ENCODE measurements around the gene FXYD3. TPM values are rescaled to one million over a fixed set of nuclear protein-coding genes. Genes with fewer than 3 reads are reported as not detected.

FXYD3 gene
- total and polyA plus RNA-seq, 2 experiments from 2014 or later = 0.81 TPM; not detected in 1

DNA sequence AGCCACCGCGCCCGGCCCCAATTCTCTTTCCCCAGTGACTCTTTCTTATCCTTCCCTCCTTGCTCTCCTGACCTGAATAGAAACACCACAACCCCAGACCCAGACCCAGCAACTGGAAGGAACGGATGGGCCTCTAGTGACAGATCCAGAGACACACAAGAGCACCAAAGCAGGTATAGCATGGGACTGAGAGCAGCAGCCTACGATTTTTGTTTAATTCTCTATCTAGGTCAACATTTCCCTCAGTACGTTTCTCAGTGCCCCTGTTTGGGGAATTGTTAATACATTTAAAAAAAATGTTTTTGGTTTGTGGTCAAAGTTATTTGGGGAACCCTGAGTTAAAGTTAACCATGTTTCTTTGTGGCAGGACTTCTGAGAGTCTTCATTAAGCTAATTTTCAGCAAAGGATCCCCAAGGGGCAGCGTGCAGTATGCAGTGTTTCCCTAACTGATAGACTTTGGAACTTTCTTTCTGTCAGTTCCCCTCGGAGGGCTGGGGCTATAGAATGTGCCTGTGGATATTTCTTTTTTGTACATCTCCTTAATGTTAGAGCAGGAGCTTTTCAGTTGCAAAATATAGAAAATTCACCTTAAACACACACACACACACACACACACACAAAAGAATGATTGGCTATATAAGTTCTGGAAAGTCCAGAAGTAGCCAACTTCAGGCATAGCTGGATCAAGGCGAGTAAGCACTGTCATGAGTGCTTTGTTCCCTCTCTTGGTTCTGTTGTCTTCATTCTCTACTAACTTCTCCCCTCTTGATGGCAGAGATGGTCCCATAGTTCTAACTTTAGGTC, 45.2 kb downstream of the FXYD3 start:
- ATAC-seq (no peak), DNase-seq (ENCODE audit: low spot score) (no peak)
- no peak overlapping the region for H3K27ac Mint-ChIP-seq
- Histone ChIP-seq H3K27me3 (ENCODE audit: insufficient read depth) (no peaks in the 10 kb centered on the region), H3K4me1 (ENCODE audit: insufficient read depth) (peaks cover 6% of the 10 kb centered on the region; the same call in 1 of the 2 replicates), H3K79me2 (replicated peaks; ENCODE audit: insufficient read depth) (peaks cover 6% of the 10 kb centered on the region), H3K9me2 (ENCODE audit: insufficient read depth) (no peaks in the 10 kb centered on the region), H3K27ac (ENCODE audit: low read depth) (no peak overlapping the region), H3K4me3 (no peak overlapping the region), H2AFZ (no peak overlapping the region), H4K20me1 (replicated peaks; ENCODE audit: insufficient read depth) (peaks cover 14% of the 10 kb centered on the region; the same call in 1 of the 2 replicates), H3K36me3 (ENCODE audit: insufficient read depth) (peaks cover 57% of the 10 kb centered on the region), H3K4me2 (no peak overlapping the region), H3F3A (replicated peaks; ENCODE audit: low read depth) (0 out of 2 replicates have a peak, but pooled peaks cover 3% of the 10 kb centered on the region)
- H3K9me3 Mint-ChIP-seq = peaks cover 10% of the 10 kb centered on the region
- TF ChIP-seq POLR2AphosphoS5 (IDR thresholded peaks at IDR 0.05; ENCODE audit: low read depth) = no peak
- H3K36me3 Mint-ChIP-seq (ENCODE audit: low read depth) = peaks cover 97% of the 10 kb centered on the region
- H3K4me1 Mint-ChIP-seq = peaks cover 8% of the 10 kb centered on the region
- peaks cover 3% of the 10 kb centered on the region for H3K27me3 Mint-ChIP-seq (ENCODE audit: insufficient read depth, low read depth, poor library complexity)
- H3K4me3 Mint-ChIP-seq = no peak overlapping the region

DNA sequence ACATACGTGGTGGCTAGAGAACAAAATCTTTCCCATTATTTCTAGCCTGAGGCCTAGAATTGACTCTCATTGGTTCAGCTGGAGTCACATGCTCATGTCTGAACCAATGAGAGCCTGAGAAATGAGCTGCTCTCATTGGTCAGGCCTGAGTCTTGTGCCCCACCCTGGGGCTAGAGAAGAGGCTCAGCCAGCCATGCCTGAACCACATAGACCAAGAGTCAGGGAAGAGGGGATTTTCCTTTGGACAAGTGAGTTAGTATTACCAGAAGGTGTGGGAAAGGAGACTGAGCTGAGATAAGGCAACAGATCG, 45.8 kb downstream of the FXYD3 start:
- peaks cover 3% of the 10 kb centered on the region for H3K27me3 Mint-ChIP-seq (ENCODE audit: insufficient read depth, low read depth, poor library complexity)
- peaks cover 63% of the 10 kb centered on the region for H3K36me3 ChIP-seq (ENCODE audit: insufficient read depth)
- H3K27ac ChIP-seq (ENCODE audit: low read depth) = no peak overlapping the region
- H4K20me1 ChIP-seq (replicated peaks; ENCODE audit: insufficient read depth) = peaks cover 14% of the 10 kb centered on the region; the same call in 1 of the 2 replicates
- no peak overlapping the region for H2AFZ ChIP-seq
- no peak for DNase-seq (ENCODE audit: low spot score)
- H3K4me3 Mint-ChIP-seq = no peak overlapping the region
- peaks cover 99% of the 10 kb centered on the region for H3K36me3 Mint-ChIP-seq (ENCODE audit: low read depth)
- H3F3A ChIP-seq (replicated peaks; ENCODE audit: low read depth) = 0 out of 2 replicates have a peak, but pooled peaks cover under 1% of the 10 kb centered on the region
- 0 out of 2 replicates have a peak, but pooled peaks cover under 1% of the 10 kb centered on the region for H3K4me1 ChIP-seq (ENCODE audit: insufficient read depth)
- no peak overlapping the region for H3K4me3 ChIP-seq
- no peaks in the 10 kb centered on the region for H3K9me2 ChIP-seq (ENCODE audit: insufficient read depth)
- no peak overlapping the region for H3K27ac Mint-ChIP-seq
- H3K79me2 ChIP-seq (replicated peaks; ENCODE audit: insufficient read depth) = peaks cover under 1% of the 10 kb centered on the region
- no peaks in the 10 kb centered on the region for H3K27me3 ChIP-seq (ENCODE audit: insufficient read depth)
- no peak overlapping the region for H3K4me2 ChIP-seq
- H3K9me3 Mint-ChIP-seq = peaks cover 14% of the 10 kb centered on the region
- peaks cover 3% of the 10 kb centered on the region for H3K4me1 Mint-ChIP-seq
- ATAC-seq = no peak
- TF ChIP-seq JUNB (IDR thresholded peaks at IDR 0.05; ENCODE audit: unreplicated experiment) (no peak), ETS1 (IDR thresholded peaks at IDR 0.05) (no peak), NANOG (IDR thresholded peaks at IDR 0.05; ENCODE audit: borderline replicate concordance) (no peak), ZNF114 (CRISPR knock-in tag; IDR thresholded peaks at IDR 0.05) (no peak), EZH2 (IDR thresholded peaks at IDR 0.05; ENCODE audit: low read depth, unreplicated experiment) (no peak), ZNF462 (CRISPR knock-in tag; IDR thresholded peaks at IDR 0.05) (no peak), CREB1 (CRISPR knock-in tag; IDR thresholded peaks at IDR 0.05; ENCODE audit: low read depth) (no peak), EZH2phosphoT487 (IDR thresholded peaks at IDR 0.05; ENCODE audit: unreplicated experiment) (no peak)
- TF ChIP-seq, protein P1, sequence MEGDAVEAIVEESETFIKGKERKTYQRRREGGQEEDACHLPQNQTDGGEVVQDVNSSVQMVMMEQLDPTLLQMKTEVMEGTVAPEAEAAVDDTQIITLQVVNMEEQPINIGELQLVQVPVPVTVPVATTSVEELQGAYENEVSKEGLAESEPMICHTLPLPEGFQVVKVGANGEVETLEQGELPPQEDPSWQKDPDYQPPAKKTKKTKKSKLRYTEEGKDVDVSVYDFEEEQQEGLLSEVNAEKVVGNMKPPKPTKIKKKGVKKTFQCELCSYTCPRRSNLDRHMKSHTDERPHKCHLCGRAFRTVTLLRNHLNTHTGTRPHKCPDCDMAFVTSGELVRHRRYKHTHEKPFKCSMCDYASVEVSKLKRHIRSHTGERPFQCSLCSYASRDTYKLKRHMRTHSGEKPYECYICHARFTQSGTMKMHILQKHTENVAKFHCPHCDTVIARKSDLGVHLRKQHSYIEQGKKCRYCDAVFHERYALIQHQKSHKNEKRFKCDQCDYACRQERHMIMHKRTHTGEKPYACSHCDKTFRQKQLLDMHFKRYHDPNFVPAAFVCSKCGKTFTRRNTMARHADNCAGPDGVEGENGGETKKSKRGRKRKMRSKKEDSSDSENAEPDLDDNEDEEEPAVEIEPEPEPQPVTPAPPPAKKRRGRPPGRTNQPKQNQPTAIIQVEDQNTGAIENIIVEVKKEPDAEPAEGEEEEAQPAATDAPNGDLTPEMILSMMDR (conservative IDR thresholded peaks at IDR 0.05; ENCODE audit: low read depth in 2 of 2) = no peak

Measured in GM23338 (cell line).